IPS-11a (cell line): ENCODE data around the gene KDF1.
"Not testable (repeated sequence)": the region's sequence is repeated elsewhere in the genome, so short reads cannot be mapped to it uniquely, and the experiment has no call there.

Source experiments
- H3K4me3 ChIP-seq: one replicate; pipeline ENCODE4 v1.5.1; 2013; ENCODE audit warnings: low read depth, low read length, control low read depth

KDF1 gene

DNA sequence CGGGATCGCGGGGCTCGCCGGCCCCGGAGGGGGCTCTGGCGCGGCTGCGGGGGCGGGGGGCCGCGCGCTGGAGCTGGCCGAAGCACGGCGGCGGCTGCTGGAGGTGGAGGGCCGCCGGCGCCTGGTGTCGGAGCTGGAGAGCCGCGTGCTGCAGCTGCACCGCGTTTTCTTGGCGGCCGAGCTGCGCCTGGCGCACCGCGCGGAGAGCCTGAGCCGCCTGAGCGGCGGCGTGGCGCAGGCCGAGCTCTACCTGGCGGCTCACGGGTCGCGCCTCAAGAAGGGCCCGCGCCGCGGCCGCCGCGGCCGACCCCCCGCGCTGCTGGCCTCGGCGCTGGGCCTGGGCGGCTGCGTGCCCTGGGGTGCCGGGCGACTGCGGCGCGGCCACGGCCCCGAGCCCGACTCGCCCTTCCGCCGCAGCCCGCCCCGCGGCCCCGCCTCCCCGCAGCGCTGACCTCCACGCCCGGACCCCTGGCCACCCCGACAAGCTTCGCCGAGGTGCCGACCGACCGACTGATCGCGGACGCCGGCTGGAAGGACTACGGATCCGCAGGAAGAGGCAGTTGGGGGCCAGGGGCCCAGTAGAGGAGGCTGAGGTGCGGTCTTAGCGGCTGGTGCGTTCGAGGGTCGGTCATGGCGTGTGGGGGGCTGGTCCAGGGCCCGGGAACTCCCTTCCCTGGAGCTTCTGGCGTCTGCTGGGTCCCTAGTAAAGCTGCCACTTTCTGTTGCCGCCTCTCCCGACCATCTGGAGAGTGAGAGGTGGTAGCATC, 33.9 kb upstream of the KDF1 start:
- peak overlapping the region; percentile 77 for H3K4me3 ChIP-seq

DNA sequence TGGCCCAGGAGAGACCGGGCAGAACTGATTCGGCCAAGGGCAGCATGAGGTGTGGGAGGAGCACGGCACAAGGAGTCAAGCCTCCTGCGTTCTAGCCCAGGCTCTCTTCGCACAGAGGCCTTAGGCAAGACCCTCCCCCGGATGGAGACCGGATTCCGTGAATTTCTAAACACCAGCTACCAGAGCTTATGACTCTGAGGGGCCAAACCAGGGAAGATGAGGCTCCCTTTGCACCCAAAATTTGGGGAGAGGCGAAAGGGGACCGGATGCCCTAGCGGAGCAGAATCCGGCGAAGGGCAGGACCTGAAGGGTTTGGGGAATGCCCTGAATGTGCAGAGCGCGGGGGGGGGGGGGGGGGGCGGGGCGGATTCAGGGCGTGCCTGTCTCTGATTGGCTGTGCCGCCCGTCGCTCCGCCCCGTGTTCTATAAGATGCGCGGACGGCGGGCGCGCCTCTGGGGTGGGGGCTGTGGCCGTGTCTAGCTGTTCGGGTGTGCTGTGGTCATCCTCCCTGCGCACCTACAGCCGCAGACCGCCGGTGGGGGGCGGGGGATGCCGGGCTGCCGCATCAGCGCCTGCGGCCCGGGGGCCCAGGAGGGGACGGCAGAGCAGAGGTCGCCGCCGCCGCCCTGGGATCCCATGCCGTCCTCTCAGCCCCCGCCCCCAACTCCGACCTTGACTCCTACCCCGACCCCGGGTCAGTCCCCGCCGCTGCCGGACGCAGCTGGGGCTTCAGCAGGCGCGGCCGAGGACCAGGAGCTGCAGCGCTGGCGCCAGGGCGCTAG, 33.2 kb upstream of the KDF1 start, which contains the start of gene TRNP1:
Gene TRNP1 (plus strand): TSS at position 456 of the 783 bp plus-strand sequence. CDS start 95 bp downstream, at position 551.
- peak within 1 kb of the TSS; percentile 77 for H3K4me3 ChIP-seq

DNA sequence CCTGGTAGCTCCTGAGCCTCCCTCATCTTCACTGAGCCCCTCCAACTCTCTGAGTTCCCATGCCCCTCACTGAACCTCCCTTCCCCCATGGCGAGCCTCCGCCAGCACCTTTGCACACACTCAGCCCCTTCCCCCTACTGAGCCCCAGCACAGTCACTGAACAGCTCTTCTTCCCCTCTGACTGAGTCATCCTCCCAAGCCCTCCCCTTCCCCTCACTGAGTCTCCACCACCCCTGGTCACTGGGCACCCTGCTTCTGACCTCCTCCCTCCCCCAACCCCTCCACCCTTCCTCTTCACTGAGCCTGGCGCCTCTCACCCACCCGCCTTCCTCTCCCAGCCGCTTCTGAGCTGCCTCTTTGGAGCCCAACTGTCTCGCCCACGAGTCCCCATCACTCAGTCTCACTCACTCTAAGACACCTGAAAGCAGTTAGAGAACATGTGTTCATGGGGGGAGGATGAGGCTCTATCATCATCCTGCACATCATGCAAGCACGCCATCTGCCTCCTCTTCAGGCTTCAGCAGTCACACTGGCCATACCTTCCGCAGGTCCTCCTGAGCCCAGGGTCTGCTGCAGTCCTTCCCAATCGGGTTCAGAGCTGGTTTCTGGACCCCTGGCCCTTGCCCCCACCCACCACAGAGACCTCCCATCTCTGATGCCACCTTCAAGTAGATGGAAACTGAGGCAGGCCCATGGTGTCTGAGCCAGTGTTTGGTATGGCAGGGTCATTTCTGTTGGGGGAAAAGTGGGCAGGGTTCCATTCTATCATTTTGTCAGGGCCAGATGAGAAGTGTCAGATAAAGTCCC, 31.2 kb upstream of the KDF1 start:
- no peak overlapping the region for H3K4me3 ChIP-seq

DNA sequence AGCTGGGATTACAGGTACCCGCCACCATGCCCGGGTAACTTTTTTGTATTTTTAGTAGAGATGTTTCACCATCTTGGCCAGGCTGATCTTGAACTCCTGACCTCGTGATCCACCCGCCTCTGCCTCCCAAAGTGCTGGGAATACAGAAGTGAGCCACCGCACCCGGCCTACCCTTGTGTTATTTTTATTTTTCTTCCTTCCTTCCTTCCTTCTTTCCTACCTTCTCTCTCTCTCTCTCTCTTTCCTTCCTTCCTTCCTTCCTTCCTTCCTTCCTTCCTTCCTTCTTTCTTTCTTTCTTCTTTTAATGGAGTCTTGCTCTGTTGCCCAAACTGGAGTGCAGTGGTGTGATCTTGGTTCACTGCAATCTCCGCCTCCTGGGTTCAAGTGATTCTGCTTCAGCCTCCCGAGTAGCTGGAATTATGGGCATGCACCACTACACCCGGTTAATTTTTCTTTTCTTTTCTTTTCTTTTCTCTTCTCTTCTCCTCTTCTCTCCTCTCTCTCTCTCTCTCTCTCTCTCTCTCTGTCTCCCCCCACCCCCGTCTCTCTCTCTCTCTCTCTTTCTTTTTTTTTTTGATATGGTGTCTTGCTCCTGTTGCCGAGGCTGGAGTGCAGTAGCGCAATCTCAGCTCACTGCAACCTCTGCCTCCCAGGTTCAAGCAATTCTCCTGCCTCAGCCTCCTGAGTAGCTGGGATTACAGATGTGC, 29.3 kb upstream of the KDF1 start:
- H3K4me3 ChIP-seq, result not testable (repeated sequence)

DNA sequence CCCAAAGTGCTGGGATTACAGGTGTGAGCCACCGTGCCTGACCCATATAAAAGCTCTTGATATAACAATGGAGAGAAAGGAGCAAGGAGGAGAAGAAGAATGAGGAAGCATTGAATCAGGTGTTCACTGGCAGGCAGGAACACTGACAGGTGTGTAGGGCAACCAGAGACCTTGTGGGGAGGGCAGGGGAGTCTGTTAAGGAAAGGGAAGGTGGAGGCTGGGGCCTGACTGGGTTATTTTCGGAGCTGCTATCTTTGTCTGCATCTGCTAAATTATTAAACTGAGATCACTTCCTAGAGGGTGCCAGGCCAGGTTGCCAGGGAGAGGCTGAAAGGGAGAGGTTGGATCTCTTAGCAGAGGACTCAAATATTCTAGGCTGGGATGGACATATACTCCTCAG, 26.4 kb upstream of the KDF1 start:
- H3K4me3 ChIP-seq, result no peak overlapping the region

DNA sequence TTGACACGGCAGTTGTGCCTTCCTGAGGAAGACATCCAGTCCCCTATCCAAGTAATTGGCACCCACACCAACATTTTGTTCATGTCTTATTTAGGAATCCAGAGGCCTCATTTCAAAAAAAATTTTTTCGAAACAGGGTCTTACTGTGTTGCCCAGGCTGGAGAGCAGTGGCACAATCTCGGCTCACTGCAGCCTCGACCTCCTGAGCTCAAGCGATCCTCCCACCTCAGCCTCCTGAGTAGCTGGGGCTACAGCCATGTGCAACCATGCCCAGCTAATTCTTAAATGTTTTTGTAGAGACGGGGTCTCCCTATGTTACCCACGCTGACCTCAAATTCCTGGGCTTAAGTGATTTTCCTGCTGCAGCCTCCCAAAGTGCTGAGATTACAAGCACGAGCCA, 24.0 kb upstream of the KDF1 start:
- no peak overlapping the region for H3K4me3 ChIP-seq

DNA sequence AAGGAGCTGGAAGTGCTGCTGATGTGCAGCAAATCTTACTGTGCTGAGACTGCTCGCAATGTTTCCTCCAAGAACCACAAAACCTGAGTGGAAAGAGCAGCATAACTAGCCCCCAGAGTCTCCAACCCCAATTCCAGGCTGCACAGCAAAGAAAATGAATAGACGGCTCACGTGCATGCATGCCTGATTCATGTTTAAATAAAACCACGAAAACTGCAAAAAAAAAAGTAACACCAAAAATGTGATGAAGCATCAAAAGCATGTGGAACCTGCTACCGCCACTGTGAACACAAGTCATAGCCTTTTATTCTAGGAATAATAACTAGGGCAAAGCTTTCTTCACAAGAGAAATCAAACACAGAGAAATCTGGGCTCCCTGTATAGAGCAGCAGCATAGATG, 23.6 kb upstream of the KDF1 start:
- no peak overlapping the region for H3K4me3 ChIP-seq

DNA sequence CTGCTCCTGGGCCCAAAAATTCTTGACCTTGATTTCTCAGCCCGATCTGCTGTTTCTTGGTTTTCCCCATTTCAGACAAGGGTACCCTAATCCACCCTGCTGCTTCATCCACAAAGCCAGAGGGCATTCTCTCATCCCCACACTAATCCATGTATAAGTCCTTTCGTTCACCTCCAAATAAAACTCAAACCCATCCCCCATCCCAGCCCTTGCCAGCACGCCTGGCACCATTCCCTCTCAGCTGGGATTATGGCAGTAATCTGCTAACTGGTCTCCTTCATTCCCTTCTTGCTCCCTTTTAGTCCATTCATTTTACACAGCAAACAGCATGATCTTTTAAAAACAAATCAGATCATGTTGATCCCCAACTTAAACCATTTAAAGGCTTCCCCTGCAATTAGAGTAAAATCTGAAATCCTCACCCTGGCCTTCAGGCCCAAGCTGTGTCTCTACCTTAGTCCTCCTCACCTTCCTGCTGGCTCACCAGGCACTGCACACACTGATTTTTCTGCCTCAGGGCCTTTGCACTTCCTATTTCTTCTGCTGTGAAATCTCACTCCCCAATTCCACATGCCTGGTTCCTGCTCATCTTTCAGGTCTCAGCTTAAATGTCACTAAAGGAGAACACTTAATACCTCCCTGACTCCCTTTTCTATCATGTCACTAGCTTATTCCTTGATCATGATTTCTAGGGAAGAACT, 21.0 kb upstream of the KDF1 start:
- H3K4me3 ChIP-seq, result no peak overlapping the region

DNA sequence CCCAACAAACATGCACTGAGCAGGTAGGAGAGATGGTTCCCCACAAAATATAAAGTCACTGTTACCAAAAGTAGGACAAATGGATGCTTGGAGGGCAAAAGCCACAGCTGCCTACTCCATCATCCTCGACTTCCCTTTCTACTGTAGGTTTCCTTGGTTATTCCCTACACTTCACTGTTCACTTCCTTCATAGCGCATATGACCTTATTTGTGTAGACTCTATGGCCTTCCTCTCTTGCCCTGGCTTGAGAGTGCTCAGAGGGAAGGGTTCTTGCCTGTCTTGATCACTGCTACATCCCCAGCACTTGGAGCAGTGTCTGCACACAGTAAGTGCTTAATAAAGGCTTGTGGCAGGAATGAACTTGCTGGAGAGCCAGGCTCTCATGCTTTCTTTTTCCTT, 18.6 kb upstream of the KDF1 start:
- no peak overlapping the region for H3K4me3 ChIP-seq

DNA sequence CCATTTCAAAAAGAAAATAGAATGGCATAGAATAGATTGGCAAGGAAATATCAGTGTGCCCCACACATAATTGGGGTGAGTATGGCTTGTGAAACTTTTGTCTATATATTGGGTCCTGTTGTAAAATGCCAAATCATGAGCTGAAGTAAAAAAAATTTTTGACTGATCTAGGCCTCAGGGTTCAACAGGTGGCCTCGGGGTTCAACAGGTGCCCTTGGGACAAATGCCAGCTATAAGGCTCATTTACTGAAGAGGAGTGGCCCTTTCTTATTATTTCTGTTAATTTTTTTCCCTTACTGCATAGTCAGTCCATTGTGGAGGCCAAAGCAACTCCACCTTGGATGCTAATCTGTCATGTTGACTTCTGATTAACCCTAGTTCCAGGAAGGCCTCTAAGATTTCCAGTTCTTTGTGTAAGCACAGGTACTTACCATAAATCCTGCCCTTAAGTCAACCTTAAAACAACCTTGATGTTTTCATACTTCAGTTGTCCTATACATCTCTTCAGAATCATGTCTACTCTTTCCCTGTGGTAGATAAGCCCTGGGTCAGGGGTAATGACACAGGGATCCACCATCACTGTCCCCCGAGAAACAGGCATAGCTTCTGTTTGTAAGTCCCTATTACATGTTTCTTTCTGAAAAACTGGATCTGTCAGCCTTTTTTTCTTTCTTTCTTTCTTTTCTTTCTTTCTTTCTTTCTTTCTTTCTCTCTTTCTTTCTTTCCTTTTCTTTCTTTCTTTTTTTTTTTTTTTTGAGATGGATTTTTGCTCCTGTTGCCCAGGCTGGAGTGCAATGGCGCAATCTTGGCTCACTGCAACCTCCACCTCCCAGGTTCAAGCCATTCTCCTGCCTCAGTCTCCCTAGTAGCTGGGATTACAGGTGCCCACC, 16.6 kb upstream of the KDF1 start:
- no peak overlapping the region for H3K4me3 ChIP-seq

DNA sequence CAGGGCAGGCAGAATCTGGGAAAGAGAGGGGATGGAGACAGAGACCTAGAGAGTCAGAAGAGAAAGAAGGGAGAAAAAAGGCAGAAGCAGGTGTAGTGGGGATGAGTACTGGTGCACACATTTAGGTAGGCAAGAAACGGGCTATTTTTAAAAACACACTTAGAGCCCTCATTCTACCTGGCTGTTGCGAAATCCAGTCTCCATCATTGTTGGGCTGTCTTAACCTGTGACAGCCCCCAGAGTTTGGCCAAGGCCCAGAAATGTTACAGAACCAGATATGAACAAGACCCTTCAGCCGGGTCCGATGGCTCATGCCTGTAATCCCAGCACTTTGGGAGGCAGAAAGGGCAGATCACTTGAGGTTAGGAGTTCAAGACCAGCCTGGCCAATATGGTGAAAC, 12.6 kb upstream of the KDF1 start:
- H3K4me3 ChIP-seq, result no peak overlapping the region

DNA sequence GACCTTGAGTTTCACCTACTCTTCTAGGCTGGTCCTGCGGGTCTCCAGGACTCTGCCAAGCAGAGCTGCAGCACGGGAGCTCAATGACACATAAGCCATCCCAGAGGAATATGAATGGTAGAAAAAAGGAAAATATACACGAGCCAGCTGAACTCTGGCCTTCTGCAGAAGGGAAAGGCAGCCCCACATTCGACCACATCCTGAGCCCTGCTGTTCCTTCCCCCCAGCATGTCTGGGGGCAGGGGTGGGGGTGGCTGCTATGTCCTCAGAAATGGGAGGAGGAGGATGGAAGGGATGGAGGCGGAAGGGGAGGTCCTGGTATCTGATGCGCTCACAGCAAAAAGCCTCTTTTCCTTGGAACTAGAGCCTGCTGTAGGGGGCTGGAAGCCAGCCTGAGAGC, 12.1 kb upstream of the KDF1 start:
- H3K4me3 ChIP-seq, result no peak overlapping the region

DNA sequence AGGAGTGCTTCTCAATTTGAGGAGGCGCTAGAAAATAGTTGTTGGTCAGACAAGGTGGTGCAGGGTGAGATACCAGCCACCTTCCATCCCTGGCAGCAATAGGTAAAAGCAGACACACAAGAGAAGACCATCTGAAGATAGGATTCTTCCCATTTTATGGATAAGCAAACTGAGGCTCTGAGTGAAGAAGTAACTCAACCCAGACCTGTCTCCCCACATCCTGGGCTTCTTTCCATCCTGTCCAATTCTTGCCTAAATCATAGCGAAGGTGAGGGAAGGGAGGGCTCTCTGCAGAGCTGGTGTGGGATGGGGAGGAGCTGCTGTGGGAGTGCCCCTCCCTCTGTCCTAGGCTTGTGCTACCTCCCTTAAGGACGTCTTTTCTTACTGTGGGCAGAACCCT, 11.3 kb upstream of the KDF1 start:
- H3K4me3 ChIP-seq, result no peak overlapping the region

DNA sequence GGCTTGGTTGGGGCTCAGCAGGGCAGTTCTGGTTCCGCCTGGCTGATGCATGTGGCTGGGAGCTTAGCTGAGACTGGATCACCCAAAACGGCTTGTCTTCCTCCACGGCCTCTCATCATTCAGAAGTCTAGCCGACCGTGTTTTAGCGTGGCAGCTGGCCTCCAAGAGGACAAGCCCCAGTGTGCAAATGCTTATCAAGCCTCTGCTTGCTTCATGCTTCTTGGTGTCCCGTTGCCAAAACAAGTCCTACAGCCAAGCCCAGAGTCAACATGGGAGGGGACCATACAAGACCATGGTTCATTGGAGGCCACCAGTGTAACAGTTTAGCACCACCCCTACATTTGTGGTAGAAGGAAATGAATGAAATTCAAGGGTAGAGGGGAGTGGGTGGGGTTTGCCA, 10.5 kb upstream of the KDF1 start:
- H3K4me3 ChIP-seq, result no peak overlapping the region

DNA sequence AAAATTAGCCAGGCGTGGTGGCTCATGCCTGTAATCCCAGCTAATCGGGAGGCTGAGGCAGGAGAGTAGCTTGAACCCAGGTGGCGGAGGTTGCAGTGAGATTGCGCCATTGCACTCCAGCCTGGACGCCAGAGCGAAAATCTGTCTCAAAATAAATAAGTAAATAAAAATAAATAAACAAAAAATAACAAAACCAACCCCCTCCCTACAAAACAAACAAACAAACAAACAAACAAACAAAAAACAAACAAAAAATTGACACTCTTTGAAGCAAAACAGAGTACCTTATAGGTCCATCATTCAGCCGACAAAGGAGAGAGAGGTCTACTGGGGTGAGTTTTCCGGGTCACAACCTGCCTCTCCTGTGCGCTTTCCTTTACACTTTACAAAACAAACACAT, 5.4 kb upstream of the KDF1 start:
- H3K4me3 ChIP-seq, result no peak overlapping the region

DNA sequence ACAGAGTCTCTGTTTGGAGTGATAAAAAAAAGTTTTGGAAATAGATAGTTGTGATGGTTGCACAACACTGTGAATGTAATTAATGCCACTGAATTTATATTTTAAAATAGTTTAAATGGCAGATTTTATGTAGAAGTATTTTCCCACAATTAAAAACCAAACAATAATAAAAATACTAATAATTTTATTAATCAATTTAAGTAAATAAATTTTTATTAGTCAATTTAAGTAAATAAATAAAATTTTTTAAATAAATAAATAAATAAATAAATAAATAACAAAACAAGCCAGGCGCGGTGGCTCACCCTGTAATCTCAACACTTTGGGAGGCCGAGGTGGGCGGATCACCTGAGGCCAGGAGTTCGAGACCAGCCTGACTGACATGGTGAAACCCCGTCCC, 4.9 kb upstream of the KDF1 start:
- H3K4me3 ChIP-seq, result no peak overlapping the region

DNA sequence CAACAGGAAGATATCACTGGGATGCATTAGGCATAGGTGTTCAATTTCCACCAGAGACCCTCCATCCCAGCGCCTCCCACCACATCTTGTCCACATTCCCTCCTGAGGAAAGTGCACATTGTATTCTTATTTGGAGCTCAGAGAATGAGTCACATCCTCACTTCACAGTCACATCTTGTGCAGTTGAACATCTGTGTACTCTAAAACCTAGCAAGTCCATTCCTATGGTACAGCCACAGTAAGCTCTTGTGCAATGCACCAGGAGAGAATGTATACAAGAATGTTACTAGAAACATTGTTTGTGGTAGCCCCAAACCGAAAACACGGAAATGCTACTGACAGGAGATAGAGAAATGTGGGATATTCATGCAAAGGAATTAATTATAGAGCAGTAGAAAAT, 1.6 kb upstream of the KDF1 start:
- H3K4me3 ChIP-seq, result no peak overlapping the region

DNA sequence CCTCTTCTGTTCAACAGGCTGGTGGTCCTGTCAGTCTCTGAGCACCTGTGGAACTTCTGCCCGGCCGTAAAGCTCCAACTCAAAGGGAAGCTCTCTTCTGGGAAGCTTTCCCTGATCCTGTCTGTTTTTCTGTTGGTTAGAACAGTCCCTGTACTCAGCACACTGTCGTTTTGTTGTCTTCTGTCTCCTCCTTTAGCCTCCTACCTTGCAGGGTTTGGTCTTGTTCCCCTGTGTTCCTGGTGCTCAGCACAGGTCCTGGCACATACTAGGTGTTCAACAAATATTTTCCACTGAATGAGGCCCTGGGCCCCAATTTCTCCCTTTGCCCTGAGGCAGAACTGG, 328 bp upstream of the KDF1 start:
- peak overlapping the region; percentile 88 for H3K4me3 ChIP-seq

DNA sequence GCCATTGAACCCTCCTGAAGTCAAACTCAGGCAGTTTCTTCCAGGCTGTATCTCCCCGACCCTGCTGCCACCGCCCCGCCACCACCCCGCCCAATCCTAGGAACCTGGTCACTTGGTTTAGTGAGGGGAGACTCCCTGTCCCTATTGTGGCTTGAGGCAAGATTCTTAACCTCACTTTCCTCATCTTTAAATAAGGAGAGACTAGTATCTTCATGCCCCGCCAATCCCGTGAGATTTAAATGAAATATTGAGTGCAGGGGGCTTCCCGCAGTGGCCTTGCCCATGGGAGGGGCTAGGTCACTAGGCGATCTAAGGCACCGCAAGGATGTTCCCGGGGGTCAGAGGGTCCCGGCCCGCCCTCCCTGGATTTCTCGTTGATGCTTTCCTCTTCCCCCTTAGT, 998 bp downstream of the KDF1 start:
- peak overlapping the region; percentile 88 for H3K4me3 ChIP-seq

DNA sequence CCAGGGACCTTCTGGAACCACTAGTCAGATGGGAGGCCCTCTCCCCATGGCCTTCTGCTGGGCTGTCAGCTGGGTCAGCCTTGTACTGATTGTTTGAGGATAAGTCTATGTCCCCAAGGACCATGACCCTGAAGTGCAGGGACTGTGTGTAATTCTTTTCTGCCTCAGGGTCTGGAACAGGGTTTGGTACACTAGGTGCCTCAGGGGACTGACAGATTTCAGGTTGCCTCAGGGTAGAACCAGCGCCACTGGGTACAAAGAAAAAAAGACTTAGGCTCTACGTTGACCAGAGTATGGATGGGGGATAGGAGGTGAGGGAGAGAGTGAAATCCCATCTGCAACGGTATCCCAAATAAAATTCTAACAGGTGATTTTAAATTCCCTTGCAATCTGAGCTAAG, 3.0 kb downstream of the KDF1 start:
- H3K4me3 ChIP-seq, result no peak overlapping the region
